Endometrial microvascular endothelial cells (primary cell): ENCODE results near the gene SARDH. TPM values are rescaled to one million over a fixed set of nuclear protein-coding genes. Genes with fewer than 3 reads are reported as not detected.
"Not testable (repeated sequence)": the region's sequence is repeated elsewhere in the genome, so short reads cannot be mapped to it uniquely, and the experiment has no call there.

Experiments
- in situ Hi-C: cut with HindIII; loops from 2 replicates; pipeline ENCODE4 v1.10.0; 2017; ENCODE audit warnings: low sequenced_read_pairs, low pct_unique_long_range_greater_than_20kb; ENCODE audit errors: inconsistent ontology term
- total RNA-seq: library from RNA; depleted of rRNA; stranded (reverse); fragments of >200 nt; gene quantifications from one replicate; pipeline ENCODE4 v1.2.3, GENCODE V29; 2015; ENCODE audit errors: inconsistent ontology term

Gene SARDH
- total RNA-seq, 1 donor from 2014 or later, result not detected

DNA sequence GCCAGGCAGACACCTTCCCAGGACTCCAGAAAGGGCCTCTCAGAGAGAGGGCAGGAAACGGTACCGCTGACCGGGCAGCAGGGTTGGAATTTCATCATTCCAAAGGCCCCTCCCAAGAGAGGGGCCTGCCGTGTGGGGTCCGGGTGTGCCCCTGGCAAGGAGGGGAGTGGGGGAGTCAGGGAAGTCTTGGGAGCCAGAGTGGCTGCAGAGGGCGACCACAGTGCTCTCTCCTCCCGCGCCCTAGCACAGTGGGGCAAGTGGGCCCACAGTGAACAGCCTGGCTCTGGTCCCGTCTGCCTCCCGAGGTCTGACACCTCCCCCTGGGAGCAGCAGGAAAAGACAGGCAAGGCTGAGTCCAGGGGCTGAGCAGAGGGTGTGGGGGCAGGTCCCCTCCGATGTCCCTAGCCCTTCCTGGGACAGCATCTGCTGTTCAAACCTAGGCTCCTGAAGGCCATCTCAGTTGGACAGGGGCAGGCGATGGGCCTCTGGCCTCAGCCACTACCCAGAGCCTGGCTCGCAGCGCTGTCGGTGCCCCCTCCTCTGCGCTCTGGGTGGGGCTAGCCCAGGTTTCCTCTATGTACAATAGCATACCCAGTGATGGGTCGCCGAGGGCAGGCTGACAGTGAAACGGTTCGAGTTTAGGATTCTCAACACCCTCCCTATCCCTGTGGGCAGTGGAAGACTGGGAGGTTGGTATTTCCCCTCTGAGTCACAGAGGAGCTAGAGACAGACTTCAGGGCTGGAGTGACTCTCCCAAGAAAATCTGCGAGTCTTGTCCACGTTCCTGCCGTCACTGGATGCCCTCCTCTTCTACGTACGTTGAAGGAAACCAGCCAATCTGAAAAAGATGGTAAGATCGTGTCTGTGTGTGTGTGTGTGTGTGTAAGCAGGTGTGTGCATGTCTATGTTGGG, 25.4 kb upstream of the SARDH start:
- in situ Hi-C loops, result no loop called here

DNA sequence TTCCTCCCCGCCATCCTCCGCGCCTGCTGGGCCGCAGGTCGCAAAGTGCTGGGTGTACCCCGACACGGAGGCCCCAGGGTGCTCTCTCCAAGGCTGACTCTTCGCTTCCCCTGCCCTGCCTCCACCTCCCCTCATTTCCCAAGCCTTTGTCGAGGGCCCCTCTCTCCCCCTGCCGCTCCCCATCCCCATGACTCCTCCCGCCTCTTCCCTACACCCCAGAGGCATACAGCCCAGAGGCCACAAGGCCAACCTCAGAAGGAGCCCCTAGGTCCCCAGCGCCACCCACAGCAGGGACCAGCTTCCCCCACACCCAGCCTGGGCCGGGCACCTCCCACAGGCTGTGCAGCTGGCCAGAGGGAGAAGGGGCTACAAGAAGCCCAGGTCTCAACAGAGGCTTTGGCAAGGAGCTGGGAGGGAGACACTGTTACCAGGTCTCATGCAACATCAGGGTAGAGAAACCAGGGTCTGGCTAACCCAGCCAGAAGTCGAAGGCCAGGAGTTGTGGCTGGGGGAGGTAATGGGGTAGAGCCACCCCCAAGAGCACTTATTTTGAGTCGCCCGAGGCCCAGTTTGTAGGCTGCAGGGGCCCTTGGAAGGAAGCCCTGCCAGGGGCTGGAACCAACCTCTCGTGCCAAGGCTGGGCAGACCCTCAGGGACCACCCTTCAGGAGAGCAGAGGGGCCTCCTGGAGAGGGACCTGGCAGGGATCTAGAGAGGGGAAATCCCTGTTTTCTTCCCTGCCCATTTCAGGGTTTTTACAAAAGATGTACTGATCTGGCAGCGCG, 24.5 kb upstream of the SARDH start:
- in situ Hi-C loops, result no loop called here

- in situ Hi-C loops, result no loop called here
Observed at GRCh38 chr9:133761641-133762248, 23.6 kb upstream of the SARDH start.

GRCh38 chr9:133760713-133761290, 22.6 kb upstream of the SARDH start:
- in situ Hi-C loops, result no loop called here

- in situ Hi-C loops, result no loop called here
Observed at GRCh38 chr9:133759946-133760345, 21.8 kb upstream of the SARDH start.

DNA sequence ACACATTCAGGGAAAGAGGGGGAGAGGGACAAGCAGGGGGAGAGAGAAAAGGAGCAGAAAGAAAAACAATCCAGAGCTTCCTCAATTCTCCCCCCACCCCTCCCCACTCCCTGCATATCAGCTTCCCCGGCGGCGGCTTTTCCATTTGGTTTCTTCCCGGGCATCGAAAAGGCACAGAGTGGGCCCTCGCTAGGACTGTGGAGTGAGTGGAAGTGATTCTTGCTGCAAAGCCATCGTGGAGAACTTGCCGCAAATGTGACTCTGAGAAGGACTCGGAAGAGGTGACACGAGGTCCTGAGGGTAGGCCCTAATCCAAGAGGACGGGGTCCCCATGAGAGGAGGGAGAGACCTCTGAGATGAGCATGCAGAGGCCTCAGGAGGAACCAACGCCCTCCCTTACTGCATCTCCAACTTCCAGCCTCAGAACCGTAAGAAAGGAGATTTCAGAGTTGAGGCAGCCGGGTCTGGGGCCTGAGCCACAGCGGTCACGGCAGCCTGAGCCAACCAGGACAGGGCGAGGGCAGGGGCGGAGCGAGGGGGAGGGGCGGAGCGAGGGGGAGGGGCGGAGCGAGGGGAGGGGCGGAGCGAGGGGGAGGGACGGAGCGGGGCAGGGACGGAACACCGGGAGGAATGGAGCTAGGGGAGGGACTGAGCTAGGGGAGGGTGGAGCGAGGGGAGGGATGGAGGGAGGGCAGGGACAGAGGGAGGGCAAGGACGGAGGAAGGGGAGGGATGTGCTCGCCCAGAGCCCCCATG, 21.2 kb upstream of the SARDH start:
- in situ Hi-C loops, result no loop called here

DNA sequence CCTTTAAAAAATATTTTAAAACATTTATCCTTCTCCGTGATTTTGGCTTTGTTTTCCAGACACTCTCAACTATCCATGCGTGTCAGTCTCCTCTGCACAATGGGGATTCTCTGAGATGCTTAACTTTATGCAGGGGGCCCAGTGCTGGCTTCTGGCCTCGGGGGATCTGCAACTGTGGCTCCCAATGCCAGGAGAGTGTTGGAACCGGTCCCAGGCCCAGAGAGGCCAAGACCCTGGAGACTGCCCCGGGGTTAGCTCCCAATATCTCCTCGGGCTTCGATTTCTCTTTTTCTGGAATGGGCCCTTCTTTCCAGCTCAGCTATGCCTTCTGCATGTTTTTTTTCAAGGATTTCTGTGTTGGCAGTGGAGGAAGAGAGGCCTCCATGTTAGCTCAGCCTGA, 20.1 kb upstream of the SARDH start:
- in situ Hi-C loops, result no loop called here

DNA sequence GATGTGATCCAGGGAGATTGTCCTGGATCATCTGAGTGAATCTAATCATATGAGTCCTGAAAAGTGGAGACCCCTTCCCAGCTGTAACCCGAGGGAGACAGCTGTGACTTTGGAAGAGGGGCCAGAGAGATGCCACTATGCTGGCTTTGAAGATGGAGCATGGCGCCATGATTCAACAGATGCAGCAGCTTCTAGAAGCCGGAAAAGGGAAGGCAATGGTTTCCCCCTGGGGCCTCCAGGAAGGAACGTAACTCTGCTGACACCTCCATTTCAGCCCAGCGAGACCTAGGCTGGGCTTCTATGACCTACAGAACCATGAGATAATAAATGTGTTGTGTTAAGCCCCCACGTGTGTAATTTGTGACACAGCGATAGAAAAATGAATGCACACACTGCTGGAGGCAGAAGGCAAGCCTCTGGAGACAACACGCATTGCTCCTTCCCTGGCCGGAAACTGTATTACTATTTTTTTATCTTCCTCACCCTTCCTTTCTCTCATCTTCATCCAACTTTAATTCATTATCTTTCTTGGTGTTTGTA, 16.6 kb upstream of the SARDH start:
- in situ Hi-C loops, result no loop called here

GRCh38 chr9:133754187-133754586, 16.0 kb upstream of the SARDH start:
- in situ Hi-C loops, result no loop called here

GRCh38 chr9:133752739-133753446, 14.7 kb upstream of the SARDH start:
- in situ Hi-C loops, result no loop called here

DNA sequence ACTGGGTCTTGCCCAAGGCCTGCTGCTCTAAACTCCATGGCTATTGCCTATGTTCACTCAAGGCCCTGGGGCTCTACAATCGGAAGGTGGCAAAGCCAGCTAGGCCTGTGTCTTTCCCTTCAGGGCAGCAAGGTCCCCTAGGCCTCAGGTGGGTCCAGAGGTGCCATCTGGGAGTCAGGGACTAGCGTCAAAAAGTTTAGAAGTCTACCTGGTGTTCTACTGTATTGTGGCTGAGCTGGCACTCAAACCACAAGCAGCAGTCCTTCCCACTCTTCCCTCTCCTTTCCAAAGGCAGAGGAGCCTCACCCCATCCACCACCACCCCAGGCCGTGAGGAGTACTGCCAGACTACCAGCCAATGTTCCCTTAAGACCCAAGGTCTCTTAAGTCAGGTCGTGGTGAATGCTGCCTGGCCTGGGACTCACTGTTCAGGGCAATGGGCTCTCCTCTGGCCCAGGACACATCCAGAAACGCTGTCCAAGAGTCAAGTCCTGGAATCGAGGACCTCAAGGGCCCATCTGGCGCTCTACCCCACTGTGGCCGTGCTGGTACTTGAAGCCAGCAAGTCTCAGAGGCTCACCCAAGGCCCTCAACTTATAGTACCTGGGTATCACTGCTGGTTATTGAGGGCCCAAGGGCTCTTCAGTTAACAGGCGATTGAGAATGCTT, 13.0 kb upstream of the SARDH start:
- in situ Hi-C loops, result no loop called here

GRCh38 chr9:133747309-133747708, 9.2 kb upstream of the SARDH start:
- in situ Hi-C loops, result no loop called here

DNA sequence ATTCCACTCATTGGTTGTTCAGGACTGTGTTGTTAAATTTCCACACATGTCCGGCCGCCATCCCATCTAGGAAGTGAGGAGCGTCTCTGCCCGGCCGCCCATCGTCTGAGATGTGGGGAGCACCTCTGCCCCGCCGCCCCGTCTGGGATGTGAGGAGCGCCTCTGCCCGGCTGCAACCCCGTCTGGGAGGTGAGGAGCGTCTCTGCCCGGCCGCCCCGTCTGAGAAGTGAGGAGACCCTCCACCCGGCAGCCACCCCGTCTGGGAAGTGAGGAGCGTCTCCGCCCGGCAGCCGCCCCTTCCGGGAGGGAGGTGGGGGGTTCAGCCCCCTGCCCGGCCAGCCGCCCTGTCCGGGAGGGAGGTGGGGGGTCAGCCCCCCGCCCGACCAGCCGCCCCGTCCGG, 6.4 kb upstream of the SARDH start:
- in situ Hi-C loops, result not testable (repeated sequence)

DNA sequence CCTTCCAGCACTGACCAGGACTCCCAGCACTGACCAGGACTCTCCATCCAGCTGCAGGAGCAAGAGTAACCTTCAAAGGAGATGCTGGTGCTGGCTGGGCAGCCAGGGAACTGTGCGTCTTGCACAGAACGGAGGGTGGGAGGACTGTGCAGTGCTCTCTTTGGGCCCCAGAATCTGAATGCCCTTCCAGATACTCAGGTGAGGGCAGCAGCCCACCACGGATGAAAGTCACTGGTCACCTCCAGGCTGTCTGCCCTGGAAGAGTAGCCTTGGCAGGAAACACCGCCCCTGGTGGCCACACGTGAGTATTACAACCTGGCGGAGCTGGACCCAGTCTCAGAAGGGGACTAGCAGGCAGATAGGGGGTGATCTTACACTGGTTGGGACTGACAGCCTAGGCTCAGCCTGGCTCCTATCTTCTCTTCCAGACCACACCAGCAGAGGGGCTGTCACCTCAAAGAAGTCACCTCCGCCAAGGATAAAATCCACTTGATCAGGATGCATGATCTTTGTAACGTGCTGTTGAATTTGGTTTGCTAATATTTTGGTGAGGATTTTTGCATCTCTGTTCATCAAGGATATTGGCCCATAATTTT, 4.8 kb upstream of the SARDH start:
- in situ Hi-C loops, result no loop called here

DNA sequence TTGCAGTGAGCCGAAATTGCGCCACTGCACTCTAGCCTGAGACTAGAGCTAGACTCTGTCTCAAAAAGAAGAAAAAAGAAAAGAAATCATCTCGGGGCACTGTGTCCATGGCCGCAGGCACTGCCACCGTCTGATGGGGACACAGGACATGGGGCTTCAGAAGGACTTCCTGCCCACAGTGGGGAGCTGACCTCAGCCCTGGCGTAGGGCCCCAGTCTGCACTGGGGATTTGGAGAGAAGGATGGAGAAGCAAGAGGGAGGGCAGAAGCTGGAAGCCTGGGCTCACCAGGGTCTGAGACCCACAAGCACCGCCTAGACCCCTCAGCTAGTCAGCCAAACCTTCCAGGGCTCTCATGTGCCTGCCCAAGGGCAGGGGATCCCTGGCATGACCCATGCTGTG, 4.1 kb upstream of the SARDH start:
- in situ Hi-C loops, result no loop called here

DNA sequence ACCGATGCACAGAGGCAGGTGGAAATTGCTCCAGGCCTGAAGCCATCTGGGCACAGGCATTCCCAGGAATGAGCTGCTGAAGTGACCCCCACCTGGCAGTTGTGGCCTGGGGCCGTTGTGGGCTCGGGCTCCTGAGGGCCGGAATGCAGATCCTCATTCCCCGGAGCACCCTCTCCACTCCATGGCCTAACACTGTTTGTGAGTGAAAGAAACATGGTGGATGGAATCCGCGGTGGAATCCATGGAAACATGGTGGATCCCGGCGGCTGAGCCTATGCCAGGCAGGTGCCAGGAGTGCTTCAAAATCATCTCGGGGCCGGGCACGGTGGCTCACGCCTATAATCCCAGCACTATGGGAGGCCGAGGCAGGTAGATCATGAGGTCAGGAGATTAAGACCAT, 3.6 kb upstream of the SARDH start:
- in situ Hi-C loops, result no loop called here

- in situ Hi-C loops, result no loop called here
Observed at GRCh38 chr9:133740911-133741310, 2.8 kb upstream of the SARDH start.
